Right atrium auricular region (tissue), 2 donors: ENCODE data around the gene PRDM15. TPM values are rescaled to one million over a fixed set of nuclear protein-coding genes. Genes with fewer than 3 reads are reported as not detected.

Experiments used
- DNase-seq: peaks from one replicate; pipeline ENCODE4 v3.0.0-alpha.2; 2019; ENCODE audit warnings: low spot score
- H3K27ac ChIP-seq, 2 donors: fragments of 200-600 bp; sonication (generic); 1 replicate in 1 of 2; 2 replicates in 1 of 2; pipeline ENCODE4 v1.5.1; 2016 to 2019
- H3K27me3 ChIP-seq, 2 donors: fragments of 200-600 bp; sonication (generic); one replicate each; pipeline versions ENCODE4 v1.5.1 to v1.6.0; 2017 to 2019
- H3K36me3 ChIP-seq: fragments of 200-600 bp; sonication (generic); one replicate; pipeline ENCODE4 v1.5.1; 2016
- H3K4me1 ChIP-seq, 2 donors: fragments of 200-600 bp; sonication (generic); one replicate each; pipeline versions ENCODE4 v1.5.1 to v1.6.0; 2017 to 2019
- H3K4me3 ChIP-seq, 2 donors: fragments of 200-600 bp; sonication (generic); 1 replicate in 1 of 2; 2 replicates in 1 of 2; pipeline ENCODE4 v1.5.1; 2017 to 2019; ENCODE audit warnings: mild to moderate bottlenecking in 1 of 2, moderate library complexity in 1 of 2
- H3K9me3 ChIP-seq, 2 donors: fragments of 200-600 bp; sonication (generic); one replicate each; pipeline ENCODE4 v1.5.1; 2019
- total RNA-seq, 2 donors: library from RNA; depleted of rRNA; stranded (reverse); fragments of >200 nt; gene quantifications; one replicate each; pipeline ENCODE4 v1.1.0, GENCODE V29; 2016
- TF ChIP-seq, protein P1 (sequence below), 2 donors: fragments of 200-600 bp; sonication (generic); IDR thresholded peaks; one replicate each; pipeline ENCODE4 v1.5.1; 2019; ENCODE audit warnings: antibody characterized with exemption in 2 of 2

Gene PRDM15
- total RNA-seq, 2 donors from 2014 or later: 2.6 to 4.2 TPM

- Histone ChIP-seq H3K9me3 (no peaks in the 10 kb centered on the region), H3K36me3 (no peaks in the 10 kb centered on the region), H3K4me1 (peaks cover 0 to 48% of the 10 kb centered on the region in 2 donors), H3K27me3 (peaks cover 5 to 30% of the 10 kb centered on the region in 2 donors), H3K4me3 (peak overlapping the region; percentile 49 to 55), H3K27ac (peak overlapping the region; percentile 61 to 68)
- no peak for DNase-seq
- TF ChIP-seq, protein P1, sequence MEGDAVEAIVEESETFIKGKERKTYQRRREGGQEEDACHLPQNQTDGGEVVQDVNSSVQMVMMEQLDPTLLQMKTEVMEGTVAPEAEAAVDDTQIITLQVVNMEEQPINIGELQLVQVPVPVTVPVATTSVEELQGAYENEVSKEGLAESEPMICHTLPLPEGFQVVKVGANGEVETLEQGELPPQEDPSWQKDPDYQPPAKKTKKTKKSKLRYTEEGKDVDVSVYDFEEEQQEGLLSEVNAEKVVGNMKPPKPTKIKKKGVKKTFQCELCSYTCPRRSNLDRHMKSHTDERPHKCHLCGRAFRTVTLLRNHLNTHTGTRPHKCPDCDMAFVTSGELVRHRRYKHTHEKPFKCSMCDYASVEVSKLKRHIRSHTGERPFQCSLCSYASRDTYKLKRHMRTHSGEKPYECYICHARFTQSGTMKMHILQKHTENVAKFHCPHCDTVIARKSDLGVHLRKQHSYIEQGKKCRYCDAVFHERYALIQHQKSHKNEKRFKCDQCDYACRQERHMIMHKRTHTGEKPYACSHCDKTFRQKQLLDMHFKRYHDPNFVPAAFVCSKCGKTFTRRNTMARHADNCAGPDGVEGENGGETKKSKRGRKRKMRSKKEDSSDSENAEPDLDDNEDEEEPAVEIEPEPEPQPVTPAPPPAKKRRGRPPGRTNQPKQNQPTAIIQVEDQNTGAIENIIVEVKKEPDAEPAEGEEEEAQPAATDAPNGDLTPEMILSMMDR (IDR thresholded peaks at IDR 0.05): no peak
Measured at GRCh38 chr21:41765973-41766882, 112.9 kb downstream of the PRDM15 start.

GRCh38 chr21:41765420-41765821, 113.7 kb downstream of the PRDM15 start:
- Histone ChIP-seq H3K36me3 (no peaks in the 10 kb centered on the region), H3K4me1 (peaks cover 0 to 55% of the 10 kb centered on the region in 2 donors)

DNA sequence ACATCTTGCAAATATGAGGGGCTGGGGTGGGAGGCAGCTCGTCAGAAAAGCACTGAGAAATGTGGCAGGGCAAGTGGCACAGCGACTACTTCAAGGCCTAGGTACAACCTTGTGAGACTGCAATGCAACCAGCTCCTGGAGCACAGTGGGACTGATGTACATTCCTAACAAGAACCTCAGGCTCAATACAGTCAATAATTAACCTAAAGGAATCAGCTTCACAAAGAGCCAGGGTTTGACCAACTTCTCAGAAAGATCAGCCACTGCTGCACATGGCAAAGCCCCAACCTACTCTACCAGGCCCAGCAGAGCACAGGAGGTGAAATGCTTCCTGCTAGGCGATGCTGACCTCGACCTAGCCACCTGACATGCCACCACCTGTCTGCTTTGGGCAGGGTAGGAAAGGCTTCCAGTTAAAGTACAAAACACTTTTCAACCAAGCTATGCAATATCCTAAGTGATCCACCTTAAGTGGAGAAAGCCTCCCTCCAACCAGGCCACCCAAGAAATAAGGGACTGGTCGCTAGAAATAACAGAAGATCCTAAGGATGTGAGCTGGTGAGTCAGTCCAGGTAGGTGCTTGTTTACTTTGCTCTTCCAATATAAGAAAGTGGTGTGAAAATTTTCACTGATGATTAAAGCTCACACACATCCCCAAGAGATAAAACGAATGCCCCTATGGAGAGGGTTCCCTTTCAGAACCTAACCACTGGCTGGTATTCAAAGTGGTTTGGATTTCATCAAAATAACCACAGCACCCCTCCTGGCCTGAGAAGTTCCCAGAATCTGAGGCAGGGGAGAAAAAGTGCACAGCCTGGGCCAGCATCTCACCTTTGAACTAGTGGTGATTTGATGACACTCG, 114.4 kb downstream of the PRDM15 start:
- Histone ChIP-seq H3K4me1 (peaks cover 0 to 55% of the 10 kb centered on the region in 2 donors), H3K4me3 (no peak overlapping the region), H3K27me3 (peaks cover 5 to 30% of the 10 kb centered on the region in 2 donors), H3K9me3 (no peaks in the 10 kb centered on the region), H3K36me3 (no peaks in the 10 kb centered on the region), H3K27ac (no peak overlapping the region)
- no peak for DNase-seq
- TF ChIP-seq, protein P1 (IDR thresholded peaks at IDR 0.05): no peak

More at GRCh38 chr21:41765420-41765821, 113.7 kb downstream of the PRDM15 start:
- no peak for DNase-seq
- TF ChIP-seq, protein P1 (IDR thresholded peaks at IDR 0.05): no peak
- no peak overlapping the region for H3K4me3 ChIP-seq
- H3K27ac ChIP-seq: no peak overlapping the region
- H3K9me3 ChIP-seq: no peaks in the 10 kb centered on the region
- H3K27me3 ChIP-seq: peaks cover 5 to 30% of the 10 kb centered on the region in 2 donors

DNA sequence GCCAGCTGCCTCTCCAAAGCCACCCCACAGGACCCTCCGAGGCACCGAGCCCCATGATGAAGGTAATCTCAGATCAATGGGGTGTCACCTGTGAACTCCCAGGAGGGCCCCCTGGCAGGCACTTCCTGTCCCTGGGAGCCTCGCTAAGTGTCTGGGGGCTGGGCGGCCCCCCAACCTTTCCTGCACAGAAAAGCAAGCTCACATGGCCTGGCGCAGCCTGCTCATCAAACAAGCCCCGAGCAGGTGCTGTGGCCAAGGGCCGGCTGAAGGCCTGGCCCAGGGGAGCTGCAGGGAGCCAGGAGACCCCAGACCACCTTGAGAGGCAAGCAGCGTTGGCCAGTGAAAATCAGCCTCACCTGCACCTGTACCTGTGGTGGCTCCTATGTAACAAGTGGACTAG, 115.1 kb downstream of the PRDM15 start:
- Histone ChIP-seq H3K27me3 (peaks cover 5 to 27% of the 10 kb centered on the region in 2 donors), H3K4me1 (peaks cover 0 to 52% of the 10 kb centered on the region in 2 donors)

GRCh38 chr21:41763398-41763931, 115.7 kb downstream of the PRDM15 start:
- Histone ChIP-seq H3K4me1 (peaks cover 0 to 47% of the 10 kb centered on the region in 2 donors), H3K9me3 (no peaks in the 10 kb centered on the region), H3K27me3 (peaks cover 5 to 25% of the 10 kb centered on the region in 2 donors), H3K27ac (no peak overlapping the region), H3K4me3 (no peak overlapping the region), H3K36me3 (no peaks in the 10 kb centered on the region)
- no peak for DNase-seq
- TF ChIP-seq, protein P1 (IDR thresholded peaks at IDR 0.05): no peak

More for the DNA sequence above, 115.1 kb downstream of the PRDM15 start:
- Histone ChIP-seq H3K9me3 (no peaks in the 10 kb centered on the region), H3K27ac (no peak overlapping the region), H3K4me3 (no peak overlapping the region), H3K36me3 (no peaks in the 10 kb centered on the region)
- no peak for DNase-seq
- TF ChIP-seq, protein P1 (IDR thresholded peaks at IDR 0.05): no peak
